Left renal pelvis (tissue), 4 donors: Measurements from ENCODE around the gene BMPR1B. TPM values are rescaled to one million over a fixed set of nuclear protein-coding genes. Genes with fewer than 3 reads are reported as not detected.
A peak's percentile ranks its signal among the peaks of the same experiment; 100 is the strongest.

Experiments used
- DNase-seq, 4 donors: peaks; one replicate each; pipeline ENCODE4 v3.0.0-alpha.2; 2013; ENCODE audit warnings: low read depth in 4 of 4, low spot score in 3 of 4
- polyA plus RNA-seq, 4 donors: library from polyadenylated mRNA; unstranded; fragments of 120-200 nt; gene quantifications; one replicate each; pipeline ENCODE4 v1.2.1, GENCODE V29; 2013; ENCODE audit not compliant: insufficient read length in 4 of 4

Gene BMPR1B
- polyA plus RNA-seq, 4 donors = 6.7 to 33.7 (median 23.7) TPM

GRCh38 chr4:94897023-94897422 lies 139.3 kb downstream of the BMPR1B start:
- no peak for DNase-seq

DNA sequence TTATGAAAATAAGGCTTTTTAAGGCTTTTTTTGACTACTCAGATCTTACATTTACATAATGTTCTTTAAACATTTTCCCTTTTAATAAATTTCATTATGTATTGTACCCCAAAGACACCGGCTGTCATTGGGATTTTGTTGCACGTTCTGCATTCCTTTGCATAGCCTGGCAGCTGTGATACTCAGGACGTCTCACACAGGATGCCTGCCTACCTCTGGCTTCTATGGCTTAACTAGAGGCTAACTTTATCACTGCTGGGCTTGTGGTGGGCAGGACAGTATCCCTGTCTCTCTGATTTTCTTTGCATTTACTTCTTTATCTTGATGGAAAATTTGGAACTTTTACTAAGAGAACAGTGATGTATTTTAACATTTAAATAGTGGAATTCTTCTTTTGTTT lies 147.8 kb downstream of the BMPR1B start:
- no peak for DNase-seq

DNA sequence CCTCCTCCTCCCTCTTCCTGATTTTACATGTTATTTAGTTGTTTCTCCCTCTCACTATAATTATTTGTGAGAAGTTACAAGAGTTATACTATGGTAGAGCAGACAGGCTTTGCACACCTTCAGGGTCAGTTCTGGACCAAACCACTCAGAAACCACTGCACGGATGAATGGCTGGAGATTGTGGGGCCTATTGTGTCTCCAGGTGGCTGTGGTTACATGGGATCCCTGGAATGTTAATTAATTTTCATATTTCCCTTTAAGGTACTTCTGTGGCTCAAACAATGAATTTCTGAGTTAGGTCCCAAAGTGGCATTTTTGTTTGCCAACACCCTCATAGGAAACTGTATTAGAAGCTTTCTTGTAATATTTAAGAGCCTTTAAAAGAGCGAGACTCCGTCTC lies 151.9 kb downstream of the BMPR1B start:
- DNase-seq = peak in 1 of 4 donors; percentile 37

GRCh38 chr4:94911106-94911505 lies 153.4 kb downstream of the BMPR1B start:
- DNase-seq = no peak

DNA sequence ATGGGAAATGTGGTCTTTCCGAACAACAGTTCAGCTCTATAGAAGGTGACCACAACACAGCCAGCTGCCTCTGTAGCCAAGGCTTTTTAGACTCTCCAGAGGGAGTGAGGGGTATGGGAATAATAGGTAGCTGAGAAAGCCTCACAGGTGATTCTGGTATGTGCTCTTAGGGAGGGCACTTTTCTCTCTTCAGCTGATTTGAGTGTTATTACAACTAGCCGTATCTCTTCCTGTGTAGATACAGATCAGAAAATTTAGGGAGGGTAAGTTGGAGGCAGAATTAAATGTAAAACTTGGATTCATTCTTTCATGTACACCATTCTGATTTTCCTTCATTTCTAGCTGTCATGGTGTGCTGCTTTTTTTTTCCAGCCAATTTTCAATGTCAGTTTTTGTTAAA lies 154.9 kb downstream of the BMPR1B start:
- no peak for DNase-seq

- no peak for DNase-seq
These were observed 155.6 kb downstream of the BMPR1B start for GRCh38 chr4:94913316-94913715.

DNA sequence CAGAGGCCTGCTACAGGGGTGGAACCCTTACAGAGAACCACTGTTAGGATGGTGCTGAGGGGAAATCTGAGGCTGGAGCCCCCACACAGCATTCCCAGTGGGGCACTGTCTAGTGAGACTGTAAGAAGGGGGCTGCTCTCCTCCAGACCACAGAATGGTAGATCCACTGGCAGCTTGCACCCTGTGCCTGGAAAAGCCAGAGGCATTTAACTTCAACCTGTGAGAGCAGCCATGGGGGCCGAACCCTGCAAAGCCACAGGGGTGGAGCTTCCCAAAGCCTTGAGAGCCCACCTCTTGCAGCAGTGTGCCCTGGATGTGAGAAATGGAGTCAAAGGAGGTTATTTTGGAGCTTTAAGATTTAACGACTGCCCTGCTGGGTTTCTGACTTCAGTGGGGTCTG lies 159.4 kb downstream of the BMPR1B start:
- DNase-seq = no peak

DNA sequence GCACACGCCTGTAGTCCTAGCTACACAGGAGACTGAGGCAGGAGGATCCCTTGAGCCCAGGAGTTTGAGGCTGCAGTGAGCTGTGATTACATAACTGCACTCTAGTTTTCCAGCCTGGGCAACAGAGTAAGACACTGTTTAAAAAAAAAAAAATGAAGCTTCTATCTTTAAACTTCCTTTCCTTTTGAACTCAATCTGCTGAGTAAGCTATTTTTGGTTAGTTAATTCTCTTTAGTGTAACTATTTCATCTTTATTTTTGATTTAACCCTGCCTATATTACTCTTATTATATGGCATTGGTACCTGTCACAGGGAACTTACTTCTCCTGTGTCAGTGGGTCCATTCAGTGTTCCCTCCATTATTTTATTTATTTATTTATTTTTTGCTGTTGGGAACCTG lies 160.8 kb downstream of the BMPR1B start:
- DNase-seq = no peak

GRCh38 chr4:94920369-94920768 lies 162.6 kb downstream of the BMPR1B start:
- no peak for DNase-seq

DNA sequence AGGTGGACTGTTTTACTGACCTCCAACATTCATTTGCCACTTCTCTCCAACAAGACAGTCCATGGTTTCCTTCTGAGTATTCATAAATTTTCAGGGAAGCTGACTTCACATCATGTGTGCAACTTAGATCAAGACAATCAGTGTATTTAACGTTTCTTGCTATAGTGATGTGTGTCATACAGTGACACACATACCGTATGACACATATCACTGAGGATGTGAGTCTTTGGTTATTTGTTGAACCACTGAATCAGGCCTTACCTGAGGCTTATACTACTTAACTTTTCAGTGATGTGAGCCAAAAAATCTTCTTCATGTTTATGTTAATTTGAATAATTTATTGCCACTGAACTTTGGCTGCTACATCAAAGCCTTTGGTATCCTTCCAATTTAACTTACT lies 166.8 kb downstream of the BMPR1B start:
- no peak for DNase-seq

DNA sequence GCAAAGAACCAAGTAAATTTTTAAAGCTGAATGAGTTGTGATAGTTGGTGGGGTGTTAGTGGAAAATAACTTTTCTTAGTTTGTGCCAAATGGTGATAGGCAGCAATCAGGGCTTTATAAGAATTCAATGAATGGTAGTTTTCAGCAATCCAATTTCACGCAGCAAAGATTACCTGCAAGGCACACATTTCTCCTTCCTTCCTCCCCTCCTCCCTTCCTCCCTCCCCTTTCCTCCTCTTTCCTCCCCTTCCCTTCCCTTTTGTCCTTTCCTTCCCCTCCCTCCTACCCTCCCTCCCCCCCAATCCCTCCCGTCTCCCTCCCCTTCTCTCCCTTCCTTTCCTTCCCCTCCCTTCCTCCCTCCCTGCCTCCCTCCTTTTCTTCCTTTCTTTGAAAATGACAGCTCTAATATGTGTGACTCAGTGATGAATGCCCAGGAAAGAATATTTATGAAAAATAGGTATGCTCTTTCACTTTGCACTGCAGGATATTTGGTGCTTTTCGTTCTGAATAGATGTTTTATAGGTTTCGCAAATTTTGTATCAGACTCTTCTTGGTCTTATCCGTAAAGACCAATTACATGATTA lies 168.1 kb downstream of the BMPR1B start:
- DNase-seq = no peak

- no peak for DNase-seq
These were observed 169.2 kb downstream of the BMPR1B start for GRCh38 chr4:94926936-94927335.

- DNase-seq = no peak
These were observed 169.9 kb downstream of the BMPR1B start for GRCh38 chr4:94927696-94928095.

DNA sequence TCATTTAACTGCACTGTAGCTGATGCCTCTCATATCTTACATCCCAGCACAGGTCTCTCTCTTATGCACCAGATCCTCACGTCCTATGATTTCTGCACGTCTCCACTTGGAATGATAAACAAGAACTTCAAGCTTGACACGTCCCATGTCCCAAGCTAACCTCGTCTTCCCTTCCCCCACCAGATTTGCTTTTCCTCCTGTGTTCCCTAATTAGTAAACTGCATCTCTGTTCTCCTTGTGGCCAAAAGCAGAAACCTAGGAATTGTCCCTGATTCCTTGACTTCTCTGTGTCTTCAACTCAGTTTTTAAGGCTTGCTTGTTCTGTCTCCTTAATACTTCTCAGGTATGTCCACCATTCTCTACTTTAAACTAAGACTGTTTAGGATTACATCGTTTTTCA lies 171.9 kb downstream of the BMPR1B start:
- no peak for DNase-seq

- no peak for DNase-seq
These were observed 173.9 kb downstream of the BMPR1B start for GRCh38 chr4:94931626-94932025.

GRCh38 chr4:94932366-94932765 lies 174.6 kb downstream of the BMPR1B start:
- DNase-seq = no peak

DNA sequence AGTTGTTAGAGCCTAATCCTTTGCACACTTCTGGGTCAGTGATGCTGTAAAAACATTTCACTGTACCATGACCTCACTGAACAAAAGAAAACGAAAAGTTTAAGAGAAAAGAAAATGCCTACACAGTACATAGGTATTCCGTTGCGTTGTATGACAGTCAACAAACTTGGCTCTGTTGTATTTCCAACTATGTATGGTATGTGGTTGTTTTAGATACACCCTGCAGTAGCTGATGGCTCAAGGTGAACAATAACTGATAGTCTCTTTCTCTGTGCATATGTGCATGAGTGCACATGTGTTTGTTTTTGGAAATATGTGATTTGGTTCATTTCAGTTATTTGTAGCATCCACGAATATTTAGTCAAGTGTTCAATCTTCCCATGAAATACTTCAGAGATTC lies 176.0 kb downstream of the BMPR1B start:
- no peak for DNase-seq

DNA sequence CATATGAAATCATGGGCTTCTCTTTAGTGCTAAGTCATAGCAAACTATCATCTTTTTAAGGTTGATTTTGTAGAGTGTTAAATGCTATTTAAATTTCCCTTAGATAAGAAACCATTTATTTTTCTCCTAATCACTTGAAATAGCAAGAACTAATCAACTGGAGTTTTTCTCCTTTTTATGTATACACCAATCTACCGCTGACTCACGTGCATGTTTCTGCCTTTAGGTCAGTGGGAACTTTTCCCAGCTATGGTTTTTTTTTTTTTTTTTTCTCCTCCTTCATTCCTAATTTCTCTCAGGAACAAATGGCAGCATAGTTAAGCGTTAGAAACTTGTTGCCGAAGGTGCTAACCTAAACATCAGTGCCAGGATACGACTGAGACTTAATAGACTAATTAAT lies 176.4 kb downstream of the BMPR1B start:
- no peak for DNase-seq

DNA sequence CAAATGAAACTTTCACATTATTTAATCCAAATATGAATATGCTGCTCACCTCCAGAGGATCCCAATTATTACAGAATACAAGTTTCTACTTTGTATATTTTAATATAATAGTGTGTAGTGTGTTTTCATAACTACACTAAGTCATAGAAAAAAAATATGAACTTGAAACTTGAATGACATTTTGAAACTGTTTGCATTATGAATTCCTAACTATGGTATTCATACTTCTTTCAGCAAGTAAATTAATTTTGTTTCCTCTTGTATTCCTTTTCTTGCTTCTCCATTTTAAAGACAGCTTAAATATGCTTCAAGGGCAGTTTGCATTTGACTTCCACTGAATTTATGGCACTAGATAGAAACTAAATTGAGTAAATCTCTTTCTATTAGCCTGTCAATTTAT lies 177.1 kb downstream of the BMPR1B start:
- DNase-seq = no peak

- DNase-seq = no peak
These were observed 179.1 kb downstream of the BMPR1B start for GRCh38 chr4:94936854-94937253.

GRCh38 chr4:94939791-94940519 lies 182.2 kb downstream of the BMPR1B start:
- DNase-seq = no peak

- DNase-seq = no peak
These were observed 182.8 kb downstream of the BMPR1B start for GRCh38 chr4:94940520-94940908.

GRCh38 chr4:94941706-94942105 lies 184.0 kb downstream of the BMPR1B start:
- no peak for DNase-seq
